Ovary (tissue), 9 donors: ENCODE data around the gene ALX3. TPM values are rescaled to one million over a fixed set of nuclear protein-coding genes. Genes with fewer than 3 reads are reported as not detected.
"Not testable (repeated sequence)": the region's sequence is repeated elsewhere in the genome, so short reads cannot be mapped to it uniquely, and the experiment has no call there.

Experiments used
- DNase-seq, 5 donors: peaks; one replicate each; pipeline ENCODE4 v3.0.0-alpha.2; 2019 to 2020
- H3K27ac ChIP-seq, 2 donors: fragments of 200-600 bp; one replicate each; pipeline versions ENCODE4 v1.5.1 to v1.8.0; 2019 to 2022
- H3K27me3 ChIP-seq: fragments of 200-600 bp; one replicate; pipeline ENCODE4 v1.8.0; 2022
- H3K36me3 ChIP-seq: fragments of 200-600 bp; sonication (generic); one replicate; pipeline ENCODE4 v1.5.1; 2019
- H3K4me1 ChIP-seq: one replicate; pipeline ENCODE4 v1.8.1; 2013; ENCODE audit warnings: mild to moderate bottlenecking, moderate library complexity; ENCODE audit not compliant: insufficient read depth
- H3K4me3 ChIP-seq: fragments of 200-600 bp; sonication (generic); one replicate; pipeline ENCODE4 v1.5.1; 2017
- H3K9me3 ChIP-seq, 2 donors: fragments of 200-600 bp in 1 of 2; sonication (generic) in 1 of 2; one replicate each; pipeline versions ENCODE4 v1.5.1 to v1.8.1; 2013 to 2019; ENCODE audit warnings: mild to moderate bottlenecking in 1 of 2, moderate library complexity in 1 of 2
- EP300 ChIP-seq: sonication (generic); formaldehyde crosslinking; IDR thresholded peaks from one replicate; pipeline ENCODE4 v1.6.1; 2017; ENCODE audit warnings: antibody characterized with exemption
- POLR2A ChIP-seq: fragments of 450-650 bp; IDR thresholded peaks from one replicate; pipeline ENCODE4 v1.6.1; 2017; ENCODE audit warnings: antibody characterized with exemption, mild to moderate bottlenecking, moderate library complexity
- WGBS, 3 donors: extraction: QIAGEN DNeasy Blood & Tissue Kit in 1 of 3; methylation state at CpG; one replicate each; pipeline versions ENCODE4 v1.1.5 to v1.1.7; 2013 to 2017; 5-methylcytosine and 5-hydroxymethylcytosine counted together
- intact Hi-C, 4 donors: fragments of 100-400 bp; cut with DNase I; formaldehyde crosslinking; loops; one replicate each; pipeline versions ENCODE4 v1.11.0 to v1.15.1; 2022 to 2023
- polyA plus RNA-seq, 2 donors: library from polyadenylated mRNA; stranded (reverse); fragments of 200-250 nt in 1 of 2; fragments of 350-450 nt in 1 of 2; fragmentation: Illumina TruSeq in 1 of 2; extraction: RNeasy Lipid Tissue Mini Kit (QIAGEN cat#74804) in 1 of 2; gene quantifications; one replicate each; pipeline ENCODE4 v1.2.3, GENCODE V29; 2013 to 2014
- total RNA-seq, 7 donors: library from RNA; depleted of rRNA in 2 of 7; stranded (reverse); fragments of >200 nt in 2 of 7; fragmentation: NEBNext Ultra II Directional in 3 of 7; extraction: Animal tissue kit (Norgen Biotek cat#: 25700) in 3 of 7; gene quantifications; one replicate each; pipeline versions ENCODE4 v1.1.0 to v1.2.4, GENCODE V29; 2016 to 2023
- TF ChIP-seq, protein P1 (sequence below), 3 donors: fragments of 450-650 bp in 2 of 3; fragments of 200-600 bp in 1 of 3; IDR thresholded peaks; one replicate each; pipeline versions ENCODE4 v1.5.1 to v1.8.0; 2016 to 2022; ENCODE audit warnings: antibody characterized with exemption in 3 of 3, mild to moderate bottlenecking in 1 of 3
- donor health status: DM: no; HTN: no; CAD: no; lungs with moderate emphysema.
- donor health status: DM: no; HTN: no; CAD: no.
- donor health status: Bipolar disorder and iron deficiency.
- donor health status: DM: yes; HTN: yes; CAD: no.
- donor health status: DM: no; HTN: no; CAD: no.
- donor health status: DM: yes; HTN: yes; CAD: no.

Gene ALX3
- total and polyA plus RNA-seq, 9 donors: 0.12 to 0.43 (median 0.36) TPM; not detected in 4

GRCh38 chr1:110034451-110035235 lies 35.8 kb downstream of the ALX3 start, which contains the start of gene STRIP1:
STRIP1 (plus strand) TSS chr1:110034624; CDS start chr1:110034638, 14 bp downstream.
- Histone ChIP-seq H3K36me3 (no peaks in the 10 kb centered on the region), H3K4me3 (peak within 1 kb of the TSS; percentile 80), H3K27ac (peak within 1 kb of the TSS; percentile 53 to 84), H3K27me3 (no peaks in the 10 kb centered on the region), H3K4me1 (peaks cover 5% of the 10 kb centered on the region), H3K9me3 (no peaks in the 10 kb centered on the region)
- intact Hi-C loops: no loop called here
- 1% methylated on average over 54 to 66 of the region's 66 CpGs for WGBS, 3 donors
- DNase-seq: peak; percentile 92 to 94 (median 94)
- TF ChIP-seq EP300: no peak
- TF ChIP-seq, protein P1, sequence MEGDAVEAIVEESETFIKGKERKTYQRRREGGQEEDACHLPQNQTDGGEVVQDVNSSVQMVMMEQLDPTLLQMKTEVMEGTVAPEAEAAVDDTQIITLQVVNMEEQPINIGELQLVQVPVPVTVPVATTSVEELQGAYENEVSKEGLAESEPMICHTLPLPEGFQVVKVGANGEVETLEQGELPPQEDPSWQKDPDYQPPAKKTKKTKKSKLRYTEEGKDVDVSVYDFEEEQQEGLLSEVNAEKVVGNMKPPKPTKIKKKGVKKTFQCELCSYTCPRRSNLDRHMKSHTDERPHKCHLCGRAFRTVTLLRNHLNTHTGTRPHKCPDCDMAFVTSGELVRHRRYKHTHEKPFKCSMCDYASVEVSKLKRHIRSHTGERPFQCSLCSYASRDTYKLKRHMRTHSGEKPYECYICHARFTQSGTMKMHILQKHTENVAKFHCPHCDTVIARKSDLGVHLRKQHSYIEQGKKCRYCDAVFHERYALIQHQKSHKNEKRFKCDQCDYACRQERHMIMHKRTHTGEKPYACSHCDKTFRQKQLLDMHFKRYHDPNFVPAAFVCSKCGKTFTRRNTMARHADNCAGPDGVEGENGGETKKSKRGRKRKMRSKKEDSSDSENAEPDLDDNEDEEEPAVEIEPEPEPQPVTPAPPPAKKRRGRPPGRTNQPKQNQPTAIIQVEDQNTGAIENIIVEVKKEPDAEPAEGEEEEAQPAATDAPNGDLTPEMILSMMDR (IDR thresholded peaks at IDR 0.05): no peak
- no peak for TF ChIP-seq POLR2A

- TF ChIP-seq EP300 (no peak), POLR2A (no peak)
- TF ChIP-seq, protein P1 (IDR thresholded peaks at IDR 0.05): no peak
- Histone ChIP-seq H3K4me3 (peak overlapping the region; percentile 80), H3K9me3 (no peaks in the 10 kb centered on the region), H3K27ac (peak overlapping the region in 1 of 2 donors; percentile 84), H3K27me3 (no peaks in the 10 kb centered on the region), H3K4me1 (peaks cover 5% of the 10 kb centered on the region), H3K36me3 (no peaks in the 10 kb centered on the region)
- WGBS, 3 donors: 13 to 38% (median 16%) methylated on average over 4 of the region's 4 CpGs
- no peak for DNase-seq
- intact Hi-C loops: no loop called here
Observed at GRCh38 chr1:110034040-110034450, 36.4 kb downstream of the ALX3 start.

GRCh38 chr1:110033421-110033820 lies 37.1 kb downstream of the ALX3 start:
- no peak for DNase-seq
- TF ChIP-seq POLR2A (no peak), EP300 (no peak)
- TF ChIP-seq, protein P1 (IDR thresholded peaks at IDR 0.05): no peak
- no peak overlapping the region for H3K27ac ChIP-seq
- no peaks in the 10 kb centered on the region for H3K9me3 ChIP-seq
- no peaks in the 10 kb centered on the region for H3K36me3 ChIP-seq
- intact Hi-C loops: no loop called here
- H3K4me3 ChIP-seq: no peak overlapping the region
- 79 to 87% (median 86%) methylated on average over 5 of the region's 5 CpGs for WGBS, 3 donors
- peaks cover 5% of the 10 kb centered on the region for H3K4me1 ChIP-seq
- H3K27me3 ChIP-seq: no peaks in the 10 kb centered on the region

DNA sequence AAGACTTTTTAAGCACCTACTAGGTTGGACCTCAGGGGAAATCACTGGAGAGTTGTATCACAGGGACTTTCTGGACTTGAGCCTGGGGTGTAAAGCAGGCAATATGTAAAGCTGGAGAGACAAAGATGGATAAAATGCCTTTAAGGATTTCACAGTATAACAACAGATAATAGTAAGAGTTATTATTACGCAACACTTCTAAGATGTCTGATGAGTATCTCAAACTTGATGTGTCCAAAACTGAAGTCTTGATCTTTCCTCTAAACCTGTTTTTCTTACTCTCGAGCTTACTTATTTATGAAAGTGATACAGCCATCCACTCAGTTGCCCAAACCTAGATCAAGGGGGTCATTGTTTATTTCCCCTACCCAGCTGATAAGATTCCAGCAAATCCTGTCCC lies 38.1 kb downstream of the ALX3 start:
- Histone ChIP-seq H3K9me3 (no peaks in the 10 kb centered on the region), H3K36me3 (no peaks in the 10 kb centered on the region), H3K4me3 (no peak overlapping the region), H3K4me1 (peaks cover 5% of the 10 kb centered on the region), H3K27me3 (no peaks in the 10 kb centered on the region), H3K27ac (no peak overlapping the region)
- 93 to 99% (median 94%) methylated on average over 2 of the region's 2 CpGs for WGBS, 3 donors
- intact Hi-C loops: no loop called here
- no peak for DNase-seq
- TF ChIP-seq, protein P1 (IDR thresholded peaks at IDR 0.05): no peak
- TF ChIP-seq POLR2A: no peak
- TF ChIP-seq EP300: no peak

DNA sequence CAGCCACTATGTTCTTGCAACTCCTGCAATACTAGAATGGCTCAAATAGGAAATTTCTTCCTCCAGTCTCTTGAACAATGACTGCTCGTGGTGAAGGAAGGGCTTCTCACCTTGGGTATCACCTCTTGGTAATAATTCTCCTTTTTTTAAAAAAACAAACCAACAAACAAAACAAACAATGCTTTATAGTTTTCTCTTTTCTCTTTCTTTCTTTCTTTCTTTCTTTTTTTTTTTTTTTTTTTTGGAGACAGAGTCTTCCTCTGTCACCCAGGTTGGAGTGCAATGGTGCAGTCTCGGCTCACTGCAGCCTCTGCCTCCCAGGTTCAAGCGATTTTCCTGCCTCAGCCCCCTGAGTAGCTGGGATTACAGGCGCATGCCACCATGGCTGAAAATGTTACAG lies 39.8 kb downstream of the ALX3 start:
- WGBS, 3 donors: 63 to 80% (median 68%) methylated on average over 4 of the region's 4 CpGs
- H3K27ac ChIP-seq, DNase-seq, intact Hi-C loops, H3K9me3 ChIP-seq, H3K4me3 ChIP-seq, H3K27me3 ChIP-seq, H3K36me3 ChIP-seq, H3K4me1 ChIP-seq: not testable (repeated sequence)
